ENCODE data around the gene TARS2.

GRCh38 chr1:150505431-150505830 is 18.2 kb downstream of the TARS2 start:
- TF ChIP-seq, protein P1, sequence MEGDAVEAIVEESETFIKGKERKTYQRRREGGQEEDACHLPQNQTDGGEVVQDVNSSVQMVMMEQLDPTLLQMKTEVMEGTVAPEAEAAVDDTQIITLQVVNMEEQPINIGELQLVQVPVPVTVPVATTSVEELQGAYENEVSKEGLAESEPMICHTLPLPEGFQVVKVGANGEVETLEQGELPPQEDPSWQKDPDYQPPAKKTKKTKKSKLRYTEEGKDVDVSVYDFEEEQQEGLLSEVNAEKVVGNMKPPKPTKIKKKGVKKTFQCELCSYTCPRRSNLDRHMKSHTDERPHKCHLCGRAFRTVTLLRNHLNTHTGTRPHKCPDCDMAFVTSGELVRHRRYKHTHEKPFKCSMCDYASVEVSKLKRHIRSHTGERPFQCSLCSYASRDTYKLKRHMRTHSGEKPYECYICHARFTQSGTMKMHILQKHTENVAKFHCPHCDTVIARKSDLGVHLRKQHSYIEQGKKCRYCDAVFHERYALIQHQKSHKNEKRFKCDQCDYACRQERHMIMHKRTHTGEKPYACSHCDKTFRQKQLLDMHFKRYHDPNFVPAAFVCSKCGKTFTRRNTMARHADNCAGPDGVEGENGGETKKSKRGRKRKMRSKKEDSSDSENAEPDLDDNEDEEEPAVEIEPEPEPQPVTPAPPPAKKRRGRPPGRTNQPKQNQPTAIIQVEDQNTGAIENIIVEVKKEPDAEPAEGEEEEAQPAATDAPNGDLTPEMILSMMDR (IDR thresholded peaks at IDR 0.05) = no peak
- TF ChIP-seq POLR2A (IDR thresholded peaks at IDR 0.05) (no peak), EP300 (IDR thresholded peaks at IDR 0.05) (no peak)

Measured in tibial nerve (tissue), 4 donors.